Activated effector memory CD4-positive, alpha-beta T cell treated with anti-CD3 and anti-CD28 coated beads, Interleukin-2, amount 50 U/mL, for 16 hours (primary cell): ENCODE measurements around the gene PDLIM3.
"Not testable (repeated sequence)": the region's sequence is repeated elsewhere in the genome, so short reads cannot be mapped to it uniquely, and the experiment has no call there.

ENCODE experiments used
- DNase-seq: peaks from one replicate; pipeline ENCODE4 v3.0.0-alpha.2; 2020

The PDLIM3 gene, protein sequence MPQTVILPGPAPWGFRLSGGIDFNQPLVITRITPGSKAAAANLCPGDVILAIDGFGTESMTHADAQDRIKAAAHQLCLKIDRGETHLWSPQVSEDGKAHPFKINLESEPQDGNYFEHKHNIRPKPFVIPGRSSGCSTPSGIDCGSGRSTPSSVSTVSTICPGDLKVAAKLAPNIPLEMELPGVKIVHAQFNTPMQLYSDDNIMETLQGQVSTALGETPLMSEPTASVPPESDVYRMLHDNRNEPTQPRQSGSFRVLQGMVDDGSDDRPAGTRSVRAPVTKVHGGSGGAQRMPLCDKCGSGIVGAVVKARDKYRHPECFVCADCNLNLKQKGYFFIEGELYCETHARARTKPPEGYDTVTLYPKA

DNA sequence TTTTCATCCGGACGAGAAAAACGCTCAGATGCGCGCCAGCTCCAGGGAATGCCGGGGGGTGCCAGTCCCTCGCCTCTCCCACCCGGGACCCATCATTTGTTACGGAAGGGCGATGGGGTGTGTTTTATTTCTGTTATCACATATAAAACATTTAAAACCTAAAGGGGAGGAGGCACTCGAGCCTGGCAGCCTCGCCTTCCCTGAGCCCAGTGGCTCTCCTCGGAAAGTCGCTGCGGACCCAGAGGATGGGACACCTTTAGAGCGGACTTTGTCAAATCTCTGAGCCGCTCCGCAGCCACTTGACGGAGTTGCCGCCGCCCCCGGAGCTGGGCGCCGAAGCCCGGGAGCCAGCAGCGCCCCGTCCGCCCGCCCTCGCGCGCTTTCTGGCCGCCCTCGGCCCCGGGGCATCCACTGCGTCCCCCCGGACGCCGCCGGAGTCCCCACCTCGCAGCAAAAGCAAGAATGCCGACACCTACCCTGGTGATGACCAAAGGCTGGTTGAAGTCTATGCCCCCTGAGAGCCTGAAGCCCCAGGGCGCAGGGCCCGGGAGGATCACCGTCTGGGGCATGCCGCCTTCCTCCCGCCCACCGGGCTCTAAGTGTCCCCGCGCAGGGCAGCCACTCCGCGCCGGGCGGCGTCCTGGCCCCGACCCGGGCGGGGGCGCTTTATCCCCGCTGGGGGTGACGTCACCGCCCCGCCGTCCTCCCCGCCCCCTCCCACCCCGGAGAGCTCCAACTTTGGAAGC is at the start of gene PDLIM3:
PDLIM3 (minus strand) TSS at position 642 of the 746 bp plus-strand sequence; CDS start at position 569, 73 bp downstream.
- DNase-seq: no peak

DNA sequence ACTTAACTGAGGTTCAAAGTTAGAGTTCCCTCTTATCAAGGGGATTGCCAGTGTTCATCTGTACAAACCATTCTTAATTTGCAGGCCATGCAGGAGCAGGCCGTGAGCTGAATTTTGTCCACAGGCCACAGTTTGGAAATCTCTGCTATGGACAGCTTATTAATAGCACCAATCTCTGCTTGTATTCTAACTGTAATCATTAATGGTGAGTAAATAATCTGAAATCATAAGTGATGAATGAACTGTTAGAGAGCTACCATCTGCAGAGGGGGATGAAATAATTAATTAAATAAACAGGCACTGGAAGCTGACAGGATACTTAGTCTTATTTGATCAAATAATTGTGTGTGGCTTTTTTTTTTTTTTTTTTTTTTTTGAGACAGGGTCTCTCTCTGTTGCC is 48.5 kb upstream of the PDLIM3 start:
- no peak for DNase-seq

DNA sequence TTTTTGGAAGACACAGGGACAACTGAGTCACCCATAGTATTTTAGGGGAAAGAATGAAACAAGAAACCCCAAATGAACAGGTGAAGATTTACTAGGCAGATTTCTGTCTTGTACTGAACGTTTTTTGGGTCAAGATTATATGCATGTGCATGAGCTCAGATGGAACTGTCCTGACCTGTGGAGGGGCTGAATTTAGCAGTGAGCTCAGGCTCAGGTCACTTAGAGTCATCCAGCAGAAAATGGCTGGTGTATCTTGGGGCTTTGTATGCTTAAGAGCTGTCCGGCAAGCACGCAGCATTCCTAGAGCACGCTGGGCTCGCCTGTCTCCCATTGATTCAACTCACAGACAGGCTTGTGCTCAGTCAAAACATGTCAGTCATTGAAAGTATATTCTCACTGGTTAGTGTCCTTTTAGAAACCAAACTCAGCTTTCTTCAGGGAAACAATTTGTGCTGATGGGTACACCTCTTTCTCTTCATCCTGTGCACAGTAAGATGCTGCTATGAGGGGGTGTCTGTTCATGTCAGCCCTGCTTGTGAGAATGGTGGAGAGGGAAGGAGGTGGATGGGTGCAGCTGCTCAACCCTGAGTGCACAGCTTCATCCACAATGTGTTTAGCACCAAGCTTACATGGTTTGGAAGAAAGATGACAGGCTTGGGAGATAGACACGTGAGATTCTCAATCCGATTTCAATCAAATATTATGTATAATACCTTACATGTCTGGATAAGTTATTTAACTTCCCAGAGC is 47.5 kb upstream of the PDLIM3 start:
- no peak for DNase-seq

DNA sequence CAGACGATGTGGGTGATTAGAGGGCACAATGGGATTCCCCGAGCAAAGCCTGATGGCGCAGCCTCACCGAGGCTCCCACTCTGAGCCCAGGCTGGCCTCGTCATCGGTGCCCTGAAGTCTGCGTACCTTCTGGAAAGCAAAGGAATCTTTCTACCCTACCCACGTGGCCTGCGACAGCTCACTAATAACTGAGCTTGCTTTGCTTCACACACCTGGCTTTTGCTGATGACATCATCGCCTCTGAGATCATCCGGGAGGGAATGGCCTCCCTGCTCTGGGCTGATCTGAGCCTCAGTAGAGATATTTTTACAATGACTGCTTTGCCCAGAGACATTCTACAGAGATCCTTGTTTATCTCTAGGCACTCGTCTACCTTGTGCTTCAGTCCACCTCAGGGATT is 45.4 kb upstream of the PDLIM3 start:
- no peak for DNase-seq

DNA sequence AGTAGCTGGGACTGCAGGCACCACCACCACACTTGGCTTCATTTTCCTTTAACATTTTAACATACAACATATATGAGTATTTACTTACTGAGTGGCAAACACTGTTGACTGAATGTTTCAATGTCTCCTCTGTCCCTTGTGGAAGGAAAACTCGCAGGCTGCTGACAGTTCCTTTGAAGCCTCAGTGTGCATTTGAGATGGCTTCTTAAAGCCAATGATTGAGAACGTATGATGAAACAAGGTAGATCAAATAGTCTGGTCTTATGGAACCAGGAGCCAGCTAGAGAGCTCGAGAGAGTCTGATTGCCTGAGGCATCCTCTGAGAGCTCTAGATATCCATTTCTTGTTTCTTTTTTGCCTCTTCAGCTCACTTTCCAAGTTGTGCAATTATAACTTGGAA is 43.0 kb upstream of the PDLIM3 start:
- no peak for DNase-seq

DNA sequence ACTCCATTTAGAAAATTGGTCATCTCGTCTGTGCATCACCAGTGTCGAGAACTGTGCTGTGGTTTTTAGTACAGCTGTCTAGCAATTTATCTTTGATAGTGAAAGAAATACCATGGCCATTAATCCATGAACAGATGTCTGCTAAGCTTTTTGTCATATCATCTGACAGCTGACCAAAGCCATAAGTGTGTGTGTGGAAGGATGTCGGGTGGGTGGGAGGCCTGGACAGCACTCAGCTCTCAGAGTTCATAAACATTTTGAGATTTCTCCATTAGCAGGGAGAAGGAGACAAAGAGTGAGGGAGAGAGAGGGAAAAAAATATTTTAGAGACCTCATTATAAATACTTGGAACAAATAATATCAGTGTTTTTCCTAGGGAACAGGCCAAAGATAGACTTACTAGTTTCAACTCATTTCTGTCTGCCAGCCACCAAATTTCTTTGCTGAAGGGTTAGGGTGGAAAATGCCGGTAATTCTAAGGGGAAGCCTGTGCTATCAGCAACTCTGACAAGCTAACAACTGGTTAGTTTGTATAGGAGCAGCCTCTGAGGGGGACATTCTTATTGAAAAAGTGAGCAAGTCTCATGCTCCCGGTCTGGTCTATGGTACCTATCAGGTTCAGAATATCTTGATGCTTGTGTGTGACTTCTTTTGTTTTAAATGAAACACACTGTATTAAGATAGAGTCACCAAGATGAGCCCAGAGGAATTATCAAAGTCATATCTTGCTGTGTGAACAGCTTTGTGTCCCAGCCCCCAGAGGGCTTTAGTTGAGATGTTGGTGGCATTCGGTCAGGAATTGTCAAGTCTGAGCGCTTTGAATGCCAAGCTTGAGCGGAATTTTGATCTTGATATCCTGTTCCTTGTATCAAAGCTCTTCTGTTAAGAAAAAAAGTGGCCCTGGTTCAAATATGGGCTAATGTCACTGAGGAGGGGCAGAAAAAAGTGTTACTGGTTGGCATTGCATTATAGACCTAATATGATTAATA is 41.9 kb upstream of the PDLIM3 start:
- no peak for DNase-seq

DNA sequence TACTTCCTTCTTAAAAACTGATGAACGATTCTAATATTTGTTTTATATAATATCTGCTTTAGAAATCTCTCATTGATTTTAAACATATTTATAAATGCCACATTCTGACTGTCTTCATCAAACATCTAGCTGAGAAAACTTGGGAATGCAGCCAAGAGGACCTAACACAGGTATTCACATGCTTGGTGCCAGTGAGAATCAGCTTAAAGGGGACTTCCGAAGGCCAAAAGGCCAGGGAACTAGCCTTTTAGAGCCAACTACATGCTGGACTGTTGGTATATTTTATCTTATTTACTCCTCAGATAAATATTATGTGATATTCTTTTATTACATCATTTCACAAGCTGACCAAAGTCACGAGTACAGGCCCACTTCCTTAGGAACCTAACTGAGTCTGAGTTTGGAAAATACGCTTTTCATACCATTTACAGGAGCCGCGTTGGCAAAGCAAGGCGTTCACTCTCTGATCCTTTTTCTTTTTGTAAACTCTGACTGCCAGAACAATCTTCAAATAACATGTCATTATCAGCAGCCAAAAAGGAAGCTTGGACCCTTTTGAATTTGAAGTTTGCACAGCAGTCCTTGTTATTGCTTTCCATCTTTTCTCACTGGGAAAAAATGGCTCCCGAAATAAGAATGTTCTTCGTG is 41.1 kb upstream of the PDLIM3 start:
- no peak for DNase-seq

DNA sequence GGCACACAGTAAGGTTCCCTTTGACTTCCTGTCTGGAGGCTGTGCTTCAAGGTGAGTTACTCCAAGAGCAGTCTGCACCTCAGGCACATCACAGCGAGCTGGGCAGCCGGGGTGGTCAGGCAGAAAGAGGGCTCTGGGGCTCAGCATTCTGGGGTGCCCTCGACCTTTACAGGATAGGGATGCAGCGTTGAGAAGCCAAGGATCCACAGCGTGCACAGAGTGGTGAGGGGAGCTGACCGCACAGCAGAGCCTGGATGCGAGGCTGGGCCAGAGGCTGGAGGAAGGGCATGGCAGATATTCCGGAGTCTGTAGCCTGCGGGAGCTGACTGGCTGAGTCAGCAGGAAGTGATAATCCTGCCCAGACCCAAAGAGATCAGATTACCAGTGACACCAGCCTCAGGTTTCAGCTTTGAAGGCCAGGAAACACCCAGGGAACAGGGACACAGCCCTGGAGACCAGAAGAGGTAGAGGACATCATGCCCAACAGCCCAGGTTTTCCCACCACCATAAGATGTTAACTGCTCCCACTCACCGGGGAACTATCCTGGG is 38.4 kb upstream of the PDLIM3 start:
- no peak for DNase-seq

DNA sequence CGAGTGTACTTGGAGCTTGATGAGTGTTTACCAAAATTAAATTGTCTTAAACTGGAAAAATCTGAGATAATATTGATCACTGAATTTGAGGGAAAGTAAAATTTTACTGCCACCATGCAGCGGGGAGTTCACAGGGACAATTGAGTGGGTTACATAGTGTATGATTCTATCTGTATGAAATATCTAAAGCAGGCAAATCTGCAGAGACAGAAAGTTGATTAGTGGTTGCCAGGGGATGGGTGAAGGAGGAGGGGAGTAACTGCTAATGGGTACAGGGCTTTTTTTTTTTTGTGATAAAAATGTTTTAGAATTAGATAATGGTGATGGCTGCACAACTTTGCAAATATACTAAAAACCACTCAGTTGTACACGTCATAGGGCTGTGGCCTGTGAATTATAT is 35.4 kb upstream of the PDLIM3 start:
- no peak for DNase-seq

DNA sequence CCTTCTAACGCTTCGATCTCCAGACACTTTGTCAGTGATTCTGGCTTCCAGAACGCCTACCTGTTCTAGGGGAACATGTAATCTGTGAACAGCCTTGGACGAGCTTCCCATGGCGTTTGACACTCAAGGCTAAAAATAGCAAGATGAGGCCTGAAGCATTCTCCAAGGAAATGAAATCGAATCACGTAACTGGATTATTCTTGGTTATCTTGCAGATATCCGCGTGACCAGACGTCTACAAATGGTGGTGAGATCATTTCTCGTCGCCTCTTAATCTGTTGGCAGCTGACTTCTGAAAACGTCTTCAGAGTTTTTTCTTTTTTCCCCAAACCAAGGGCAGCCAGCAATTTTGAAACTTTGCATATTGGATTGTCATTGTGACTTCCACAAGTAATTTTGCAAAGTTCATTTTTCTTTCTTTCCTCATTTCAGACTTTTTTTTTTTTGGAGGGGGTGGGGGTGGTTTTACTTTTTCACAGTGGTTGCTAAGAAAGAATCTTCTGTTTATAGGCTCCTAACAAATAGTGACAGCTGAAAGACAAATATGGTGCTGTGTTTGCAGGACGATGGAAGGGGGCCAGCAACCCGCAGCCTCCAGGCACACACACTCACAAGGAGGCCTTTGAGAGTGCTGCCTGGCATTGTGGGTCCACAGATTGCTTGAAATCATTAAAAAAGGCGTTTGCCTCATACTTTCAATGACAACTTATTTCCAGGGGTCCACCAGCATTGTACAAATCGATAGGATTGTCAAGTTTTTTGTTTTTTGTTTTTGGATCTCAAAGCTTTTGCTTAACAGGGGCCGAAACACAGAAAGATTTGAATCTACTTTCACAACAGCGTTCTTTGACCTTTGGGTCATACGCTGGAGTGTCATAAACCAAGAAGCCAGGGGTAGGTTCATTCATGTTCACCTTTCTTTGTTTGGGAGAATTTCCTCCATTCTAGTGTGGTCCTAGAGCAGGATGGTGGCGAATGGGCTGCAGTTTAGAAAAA is 32.4 kb upstream of the PDLIM3 start:
- DNase-seq: no peak

DNA sequence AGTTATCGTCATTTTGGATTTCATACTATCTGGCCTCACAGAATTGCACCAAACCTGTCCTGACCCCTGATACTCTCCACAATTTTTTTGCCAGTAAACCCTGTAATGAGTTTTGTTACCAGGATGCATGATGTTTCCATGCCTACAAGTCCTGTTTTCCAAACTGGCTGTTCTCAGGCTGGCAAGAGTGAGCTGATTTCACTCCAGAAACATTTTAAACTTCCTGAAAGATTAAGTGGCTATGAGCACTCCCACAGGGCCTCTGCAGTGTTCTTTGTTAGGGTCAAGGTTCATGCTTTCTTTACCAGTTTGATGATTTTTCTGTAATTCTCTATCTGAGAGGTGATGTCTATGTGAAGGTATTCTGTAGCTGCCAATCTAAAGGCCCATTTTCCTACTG is 31.7 kb upstream of the PDLIM3 start:
- DNase-seq: no peak

DNA sequence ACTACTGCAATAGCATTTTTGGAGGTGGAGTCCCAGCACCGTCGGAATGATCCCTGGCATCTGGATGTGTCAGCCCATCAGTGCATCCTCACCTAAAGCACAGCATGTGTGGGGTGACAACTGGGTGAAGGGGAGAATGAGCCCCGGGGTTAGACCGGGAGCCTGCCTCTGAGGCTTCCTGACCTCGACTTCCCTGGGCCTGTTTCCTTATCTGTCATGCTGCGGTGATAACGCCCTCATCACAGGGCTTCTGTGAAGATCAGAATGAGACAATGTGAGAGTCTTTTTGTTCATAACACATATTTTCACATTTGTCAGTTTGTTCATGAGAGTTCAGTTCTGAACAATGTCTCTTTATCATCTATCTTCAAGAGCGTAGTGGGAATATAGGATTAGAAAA is 31.1 kb upstream of the PDLIM3 start:
- DNase-seq: no peak

DNA sequence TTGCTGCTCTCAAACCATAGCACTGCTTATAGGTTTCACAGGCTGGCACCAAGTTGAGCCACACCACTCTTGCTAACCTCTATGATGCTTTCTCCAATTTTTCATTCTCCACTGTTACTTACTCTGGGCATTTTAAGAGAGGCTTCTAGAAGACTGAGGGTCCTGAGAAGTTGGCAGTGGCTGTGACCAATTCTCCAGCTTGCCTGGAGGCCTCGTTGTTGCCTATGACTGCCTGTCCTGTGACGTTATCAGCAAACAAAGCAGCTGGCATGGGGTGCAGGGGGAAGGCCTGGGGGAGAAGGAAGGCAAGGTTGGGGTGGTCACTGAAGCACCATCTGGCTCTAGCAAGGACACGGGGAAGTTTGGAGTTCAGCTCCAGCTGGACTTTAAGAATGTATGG is 30.4 kb upstream of the PDLIM3 start:
- no peak for DNase-seq

DNA sequence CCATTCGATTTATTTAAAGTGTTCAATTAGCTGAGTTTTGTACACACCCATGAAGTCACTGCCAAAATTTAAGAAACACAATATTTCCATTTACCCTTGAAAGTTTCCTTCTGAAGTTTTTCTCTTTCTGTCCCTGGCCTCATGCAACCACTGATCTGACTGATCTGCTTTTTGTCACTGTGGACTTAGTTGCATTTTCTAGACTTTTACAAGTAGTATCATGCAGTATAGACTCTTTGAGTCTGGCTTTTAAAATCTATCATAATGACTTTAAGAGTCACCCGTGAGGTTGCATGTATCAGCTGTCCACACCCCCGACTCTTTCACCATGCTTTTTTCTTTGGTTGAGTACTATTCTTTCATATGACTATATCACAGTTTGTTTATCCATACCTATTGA is 29.0 kb upstream of the PDLIM3 start:
- DNase-seq: no peak

DNA sequence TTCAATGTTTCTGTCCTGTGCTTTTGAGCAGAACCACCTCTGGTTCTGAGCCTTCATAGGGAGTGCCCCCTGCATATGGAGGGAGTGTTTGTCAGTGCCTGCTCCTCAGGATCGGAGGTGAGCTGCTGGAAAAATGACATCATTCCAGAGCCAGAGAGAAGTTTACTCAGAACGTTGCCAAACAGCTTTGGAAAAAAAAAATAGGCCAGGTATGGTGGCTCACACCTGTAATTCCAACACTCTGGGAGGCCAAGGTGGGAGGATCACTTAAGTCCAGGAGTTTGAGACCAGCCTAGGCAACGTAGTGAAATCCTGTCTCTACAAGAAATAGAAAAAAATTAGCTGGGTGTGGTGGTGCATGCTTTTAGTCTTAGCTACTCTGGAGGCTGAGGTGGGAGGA is 27.2 kb upstream of the PDLIM3 start:
- no peak for DNase-seq

DNA sequence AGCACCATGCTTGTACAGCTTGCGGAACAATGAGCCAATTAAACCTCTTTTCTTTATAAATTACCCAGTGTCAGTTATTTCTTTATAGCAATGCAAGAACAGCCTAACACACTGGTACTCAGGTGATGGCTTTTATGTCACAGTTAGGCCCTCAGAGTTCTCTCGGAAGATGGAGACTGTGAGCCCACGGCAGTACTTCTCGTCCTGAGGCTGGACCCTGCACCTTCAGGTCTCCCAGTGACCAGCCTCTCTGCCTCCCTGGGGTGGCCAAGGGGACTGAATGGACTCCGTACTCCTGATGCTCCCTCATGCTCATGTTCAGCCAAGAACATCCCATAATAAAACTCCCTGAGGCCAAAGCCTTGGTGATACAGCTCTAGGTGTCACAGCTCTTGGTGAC is 25.0 kb upstream of the PDLIM3 start:
- DNase-seq: no peak

DNA sequence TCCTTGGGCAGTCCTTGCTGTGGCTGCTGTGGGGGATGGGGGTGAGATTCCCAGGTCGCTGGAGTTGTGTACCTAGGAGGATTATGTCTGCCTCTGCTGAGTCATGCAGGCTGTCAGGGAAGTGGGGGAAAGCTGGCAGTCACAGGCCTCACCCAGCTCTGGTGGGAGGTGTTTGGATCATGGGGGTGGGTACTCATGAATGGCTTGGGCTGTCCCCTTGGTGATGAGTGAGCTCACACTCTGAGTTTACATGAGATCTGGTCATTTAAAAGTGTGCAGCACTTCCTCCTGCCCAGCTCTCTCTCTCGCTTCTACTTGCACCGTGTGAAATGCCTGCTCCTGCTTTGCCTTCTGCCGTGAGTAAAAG is 24.6 kb upstream of the PDLIM3 start:
- DNase-seq: no peak

DNA sequence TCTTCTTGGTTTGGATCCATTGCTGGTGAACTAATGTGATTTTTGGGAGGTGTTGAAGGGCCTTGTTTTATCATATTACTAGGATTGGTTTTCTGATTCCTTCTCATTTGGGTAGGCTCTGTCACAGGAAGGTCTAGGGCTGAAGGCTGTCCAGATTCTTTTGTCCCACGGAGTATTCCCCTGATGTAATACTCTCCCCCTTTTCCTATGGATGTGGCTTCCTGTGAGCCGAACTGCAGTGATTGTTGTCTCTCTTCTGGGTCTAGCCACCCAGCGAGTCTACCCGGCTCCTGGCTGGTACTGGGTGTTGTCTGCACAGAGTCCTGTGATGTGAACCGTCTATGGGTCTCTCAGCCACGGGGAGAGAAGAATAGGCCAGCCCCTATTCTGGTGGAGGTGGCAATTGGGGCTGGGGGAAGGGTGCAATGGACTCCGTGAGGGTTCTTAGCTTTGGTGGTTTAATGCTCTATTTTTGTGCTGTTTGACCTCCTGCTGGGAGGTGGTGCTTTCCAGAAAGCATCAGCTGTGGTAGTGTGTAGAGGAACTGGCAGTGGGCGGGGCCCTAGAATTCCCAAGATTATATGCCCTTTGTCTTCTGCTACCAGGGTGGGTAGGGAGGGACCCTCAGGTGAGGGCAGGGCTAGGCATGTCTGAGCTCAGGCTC is 24.1 kb upstream of the PDLIM3 start:
- DNase-seq: not testable (repeated sequence)

DNA sequence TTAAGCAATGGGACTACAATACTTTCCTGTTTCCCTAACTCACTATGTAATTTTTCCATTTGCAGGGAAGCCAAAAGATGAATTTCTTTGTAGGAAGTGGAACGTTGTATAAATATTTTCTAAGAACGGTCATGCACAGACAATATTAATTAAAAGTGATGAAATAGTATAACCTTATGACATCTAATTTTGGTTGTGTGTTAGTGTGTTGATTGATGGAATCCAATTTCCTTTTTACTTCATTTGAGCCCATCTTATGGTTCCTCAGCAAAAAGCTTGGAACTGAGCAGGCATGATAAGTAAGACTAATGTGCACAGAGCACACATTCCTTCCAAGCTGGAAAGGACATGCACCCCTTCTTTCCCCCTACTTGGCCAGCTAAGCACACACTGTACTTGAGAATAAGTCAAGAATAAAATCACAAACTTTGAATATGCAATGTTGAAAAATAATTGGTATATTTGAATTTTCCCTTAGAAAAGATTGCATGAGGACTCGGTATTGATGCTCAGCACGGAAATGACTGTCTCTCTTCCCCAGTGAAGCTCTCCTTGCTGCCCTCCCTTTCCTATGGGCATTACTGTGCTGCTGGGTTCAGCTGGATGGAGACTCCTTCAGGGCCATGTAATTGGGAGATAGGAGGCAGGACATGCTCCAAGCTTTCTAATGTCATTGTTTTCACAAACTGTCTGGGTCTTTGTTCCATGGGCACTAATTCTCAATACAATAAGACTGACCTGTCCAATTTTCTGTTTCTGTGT is 19.2 kb upstream of the PDLIM3 start:
- no peak for DNase-seq
